Esophagus mucosa (tissue), 1 donor: ENCODE measurements around the gene USP27X. TPM values are rescaled to one million over a fixed set of nuclear protein-coding genes. Genes with fewer than 3 reads are reported as not detected.

Source experiments
- ATAC-seq: fragments of 200-7000 bp; cut with Tn5 transposase; one replicate; pipeline ENCODE4 v1.9.1; 2020
- total RNA-seq: library from RNA; stranded (reverse); gene quantifications from one replicate; pipeline ENCODE4 v1.2.4, GENCODE V29; 2023
- donor health status: DM: yes; HTN: yes; CAD: no.

The USP27X gene
- total RNA-seq, 1 donor from 2014 or later, result 1.2 TPM

DNA sequence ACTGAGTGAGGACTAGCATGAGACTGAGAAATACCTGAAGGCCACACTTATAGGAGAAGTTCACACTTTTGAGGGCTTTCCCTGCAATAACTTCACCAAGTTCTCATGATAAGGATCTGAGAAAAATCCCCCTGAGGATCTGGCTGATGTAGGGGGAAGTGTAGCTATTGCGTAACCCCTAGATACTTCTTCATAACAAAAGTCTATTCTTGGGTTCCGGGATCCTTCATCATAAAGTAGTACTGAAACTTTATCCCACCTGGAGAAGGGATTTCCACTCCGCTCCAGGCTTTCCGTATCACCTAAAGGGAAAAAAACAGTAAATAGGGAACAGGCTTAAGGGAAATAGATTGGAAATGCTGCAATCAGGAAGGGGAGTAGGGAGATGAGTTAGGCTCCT, 13.3 kb downstream of the USP27X start:
- ATAC-seq, result no peak

DNA sequence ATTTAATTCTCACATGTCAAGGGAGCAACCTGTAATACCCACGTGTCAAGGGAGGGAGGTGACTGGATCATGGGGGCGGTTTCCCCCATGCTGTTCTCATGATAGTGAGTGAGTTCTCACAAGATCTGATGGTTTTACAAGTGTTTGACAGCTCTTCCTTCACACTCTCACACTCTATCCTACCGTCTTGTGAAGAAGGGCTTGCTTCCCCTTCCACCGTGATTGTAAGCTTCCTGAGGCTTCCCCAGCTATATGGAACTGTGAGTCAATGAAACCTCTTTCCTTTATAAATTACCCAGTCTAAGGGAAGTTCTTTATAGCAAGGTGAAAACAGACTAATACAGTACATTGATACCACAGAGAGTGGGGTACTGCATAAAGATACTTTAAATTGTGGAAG, 17.7 kb downstream of the USP27X start:
- no peak for ATAC-seq

DNA sequence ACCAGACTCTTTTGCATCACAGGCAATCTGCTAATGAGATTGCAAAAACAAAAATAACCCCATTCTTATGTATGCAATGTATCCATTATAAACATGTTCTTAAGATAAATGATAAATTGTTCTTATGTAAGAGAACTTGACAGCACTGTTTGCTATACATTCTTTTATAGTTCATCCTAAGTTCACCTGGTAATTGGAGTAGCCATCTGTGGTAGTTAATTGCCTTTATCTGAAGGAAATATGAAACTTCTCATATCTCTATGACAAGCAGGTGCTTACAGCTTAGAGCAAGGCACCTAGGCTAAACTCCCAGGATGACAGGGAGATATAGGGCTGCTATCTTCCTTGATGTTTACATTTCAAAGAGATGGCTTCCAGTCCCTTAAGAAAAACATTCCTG, 21.8 kb downstream of the USP27X start:
- no peak for ATAC-seq

DNA sequence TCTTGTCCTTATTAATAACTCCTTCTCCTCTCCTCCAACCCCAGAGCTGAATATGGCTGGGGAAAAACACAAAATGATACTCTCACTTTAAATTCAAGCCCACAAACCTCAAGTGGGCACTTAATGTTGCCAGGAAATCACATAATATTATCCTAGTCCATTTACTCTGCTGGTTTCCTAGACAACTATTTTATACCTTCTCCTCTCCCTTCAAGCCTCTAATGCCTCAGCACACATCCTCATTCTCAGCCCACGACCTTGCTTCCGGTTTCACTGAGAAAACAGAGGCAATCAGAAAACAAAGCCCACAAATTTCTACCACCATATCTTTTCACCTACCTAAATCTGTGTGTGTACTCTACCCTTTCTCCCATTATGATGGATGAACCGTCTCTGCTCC, 31.1 kb downstream of the USP27X start:
- no peak for ATAC-seq

- ATAC-seq, result no peak
Measured at GRCh38 chrX:49912086-49912485, 32.8 kb downstream of the USP27X start.

DNA sequence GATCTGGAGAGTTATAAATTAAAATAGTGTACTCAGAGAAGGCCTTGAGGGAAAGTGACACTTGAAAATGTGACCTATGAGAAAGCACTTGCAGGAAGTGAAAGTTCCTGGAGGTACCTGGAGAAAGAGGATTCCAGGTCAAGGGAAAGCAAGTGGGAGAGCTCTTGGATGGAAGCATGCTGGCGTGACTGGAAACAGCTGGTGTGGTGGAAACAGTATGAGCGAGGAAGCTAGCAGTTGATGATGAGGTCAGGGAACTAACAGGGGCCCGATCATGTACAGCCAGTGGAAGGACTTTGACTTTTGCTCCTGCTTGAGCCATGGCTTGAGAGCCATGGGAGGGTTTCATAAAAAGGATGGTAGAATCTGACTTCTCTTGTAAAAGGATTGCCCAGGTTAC, 33.6 kb downstream of the USP27X start:
- no peak for ATAC-seq

GRCh38 chrX:49915361-49916222, 36.3 kb downstream of the USP27X start:
- ATAC-seq, result peak; percentile 52

DNA sequence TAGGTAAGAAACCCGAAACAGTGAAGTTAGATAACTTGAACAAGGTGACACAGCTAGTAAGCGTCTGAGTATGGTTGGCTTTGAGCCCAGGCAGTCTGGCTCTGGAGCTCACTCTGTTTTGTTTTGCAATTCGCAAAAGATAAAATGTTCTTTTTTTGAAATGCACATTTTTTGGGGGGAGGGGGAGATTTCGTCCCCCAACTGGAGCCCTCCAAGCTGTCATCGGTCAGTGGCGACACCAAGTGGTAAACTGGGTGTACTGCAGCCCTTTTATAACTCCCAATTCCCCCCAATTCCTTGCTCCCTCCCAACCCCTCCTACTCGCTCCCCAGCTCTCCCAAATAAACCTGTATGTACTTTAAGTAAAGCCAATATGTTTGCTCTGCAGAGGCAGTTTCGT, 40.3 kb downstream of the USP27X start:
- no peak for ATAC-seq

DNA sequence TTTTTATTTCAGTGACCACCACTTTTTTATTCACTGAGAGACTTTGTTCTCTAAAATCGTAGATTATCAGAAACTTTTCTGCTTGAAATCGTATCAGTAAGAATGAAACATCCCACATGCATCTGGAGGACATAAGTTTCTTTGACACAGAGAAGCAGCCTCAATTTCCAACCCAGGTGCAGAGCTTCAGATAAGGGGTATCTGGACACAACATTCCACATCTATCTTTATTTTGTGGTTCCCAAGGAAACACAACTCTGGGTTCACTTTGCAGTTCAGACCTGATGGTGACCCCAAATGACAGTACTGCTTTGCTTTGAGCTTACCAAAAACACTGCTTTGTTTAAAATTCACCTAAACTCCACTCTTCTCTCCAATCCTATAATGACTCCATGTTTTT, 41.8 kb downstream of the USP27X start:
- ATAC-seq, result no peak

- peak; percentile 98 for ATAC-seq
Measured at GRCh38 chrX:49922291-49923241, 43.3 kb downstream of the USP27X start, which contains the start of gene CLCN5. Gene CLCN5 (plus strand): TSS chrX:49922596. CDS start chrX:49925299, 2,703 bp downstream.

- no peak for ATAC-seq
Measured at GRCh38 chrX:49925176-49925575, 45.9 kb downstream of the USP27X start.

DNA sequence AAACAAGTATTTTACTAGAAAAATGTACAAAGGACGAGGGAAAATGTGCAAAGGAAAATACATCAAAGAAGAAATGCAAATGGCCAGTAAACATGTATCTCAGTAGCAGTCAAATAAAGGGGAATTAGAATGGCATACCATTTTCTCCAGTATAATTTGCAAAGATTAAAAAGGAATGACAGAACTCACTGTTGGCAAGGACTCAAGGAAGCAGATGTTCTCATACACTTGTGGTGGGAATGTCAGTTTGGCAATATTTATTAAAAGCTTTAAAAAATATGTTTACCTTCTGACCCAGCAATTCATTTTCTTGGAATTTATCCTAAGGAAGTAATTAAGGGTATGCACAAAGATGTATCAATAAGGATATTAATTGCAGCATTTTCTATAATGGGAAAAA, 50.8 kb downstream of the USP27X start:
- ATAC-seq, result no peak

Other genes starting within 250 kb of the USP27X start
- not detected for gene PAGE1, start 183.5 kb upstream of the USP27X start, total RNA-seq
- gene PAGE4, start 50.2 kb upstream of the USP27X start, total RNA-seq, result not detected
- gene CLCN5, start 43.1 kb downstream of the USP27X start, total RNA-seq, result 5.8 TPM